GM13977 (cell line): ENCODE results near the gene EPN2.

ENCODE experiments used
- DNase-seq: peaks from one replicate; pipeline ENCODE4 v3.0.0; 2012; ENCODE audit warnings: low spot score
- in situ Hi-C: fragments of 300-500 bp; cut with MboI; formaldehyde crosslinking; loops from one replicate; pipeline ENCODE4 v1.12.0; 2022; ENCODE audit warnings: low sequenced_read_pairs, low pct_unique_long_range_greater_than_20kb, mixed read lengths, inconsistent platforms; ENCODE audit not compliant: unreplicated experiment
- TF ChIP-seq, protein P1 (sequence below): IDR thresholded peaks from 2 replicates; pipeline ENCODE4 v1.5.1; 2012; ENCODE audit warnings: mild to moderate bottlenecking, control low read depth; ENCODE audit not compliant: insufficient read depth; ENCODE audit errors: extremely low read depth, missing control alignments

Gene EPN2

DNA sequence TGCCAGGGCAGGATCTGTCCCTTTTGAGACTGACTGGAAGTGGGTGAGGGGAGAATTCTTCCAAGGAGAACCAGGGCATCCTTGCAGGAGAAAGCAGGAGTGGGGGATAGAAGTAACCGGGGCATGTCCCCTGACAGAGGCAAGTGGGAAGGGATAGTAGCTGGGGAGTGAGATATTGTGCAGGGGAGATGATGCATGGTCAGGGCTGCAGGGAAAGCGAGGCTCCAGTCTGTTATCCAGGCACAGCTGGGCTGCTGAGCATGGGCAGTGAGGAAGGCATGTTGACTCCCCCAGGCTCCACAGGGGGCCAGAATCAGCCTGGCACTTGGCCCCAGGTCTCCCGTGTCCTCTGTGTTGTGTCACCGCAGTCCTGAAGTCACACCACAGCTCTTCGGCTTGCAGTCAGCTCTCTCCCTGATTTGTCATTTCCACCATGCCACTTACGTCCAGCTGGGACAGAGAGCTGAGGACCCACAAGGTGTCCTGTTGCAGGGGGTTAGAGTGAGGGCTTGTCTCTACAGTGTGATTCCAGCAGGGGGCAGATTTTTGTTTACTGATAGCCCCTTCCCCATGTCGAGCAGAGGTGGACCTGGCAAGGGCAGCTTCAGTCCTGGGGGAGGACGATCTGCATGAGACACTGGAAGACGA lies 84.4 kb downstream of the EPN2 start:
- DNase-seq, result no peak
- TF ChIP-seq, protein P1, sequence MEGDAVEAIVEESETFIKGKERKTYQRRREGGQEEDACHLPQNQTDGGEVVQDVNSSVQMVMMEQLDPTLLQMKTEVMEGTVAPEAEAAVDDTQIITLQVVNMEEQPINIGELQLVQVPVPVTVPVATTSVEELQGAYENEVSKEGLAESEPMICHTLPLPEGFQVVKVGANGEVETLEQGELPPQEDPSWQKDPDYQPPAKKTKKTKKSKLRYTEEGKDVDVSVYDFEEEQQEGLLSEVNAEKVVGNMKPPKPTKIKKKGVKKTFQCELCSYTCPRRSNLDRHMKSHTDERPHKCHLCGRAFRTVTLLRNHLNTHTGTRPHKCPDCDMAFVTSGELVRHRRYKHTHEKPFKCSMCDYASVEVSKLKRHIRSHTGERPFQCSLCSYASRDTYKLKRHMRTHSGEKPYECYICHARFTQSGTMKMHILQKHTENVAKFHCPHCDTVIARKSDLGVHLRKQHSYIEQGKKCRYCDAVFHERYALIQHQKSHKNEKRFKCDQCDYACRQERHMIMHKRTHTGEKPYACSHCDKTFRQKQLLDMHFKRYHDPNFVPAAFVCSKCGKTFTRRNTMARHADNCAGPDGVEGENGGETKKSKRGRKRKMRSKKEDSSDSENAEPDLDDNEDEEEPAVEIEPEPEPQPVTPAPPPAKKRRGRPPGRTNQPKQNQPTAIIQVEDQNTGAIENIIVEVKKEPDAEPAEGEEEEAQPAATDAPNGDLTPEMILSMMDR, result no peak
- in situ Hi-C loops, result no loop called here

DNA sequence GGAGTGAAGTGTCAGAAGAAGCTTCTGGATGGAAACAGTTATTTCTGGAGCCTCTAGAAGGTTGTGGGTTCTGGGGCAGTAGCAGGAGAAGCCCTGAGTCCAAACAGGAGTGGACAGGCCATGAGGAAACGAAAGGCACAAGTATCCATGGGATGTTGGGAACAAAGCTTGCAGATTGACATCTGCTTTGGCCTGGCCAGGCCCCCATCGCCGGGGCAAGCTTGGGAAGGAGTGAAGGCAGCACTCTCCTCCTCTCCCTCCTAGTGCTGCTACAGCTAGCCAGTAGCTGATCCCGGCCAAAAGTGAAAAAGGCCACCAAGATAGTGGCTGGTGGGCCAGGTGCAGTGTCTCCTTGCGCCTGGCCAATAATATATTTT lies 85.0 kb downstream of the EPN2 start:
- no peak for DNase-seq
- TF ChIP-seq, protein P1, result no peak
- in situ Hi-C loops, result no loop called here

DNA sequence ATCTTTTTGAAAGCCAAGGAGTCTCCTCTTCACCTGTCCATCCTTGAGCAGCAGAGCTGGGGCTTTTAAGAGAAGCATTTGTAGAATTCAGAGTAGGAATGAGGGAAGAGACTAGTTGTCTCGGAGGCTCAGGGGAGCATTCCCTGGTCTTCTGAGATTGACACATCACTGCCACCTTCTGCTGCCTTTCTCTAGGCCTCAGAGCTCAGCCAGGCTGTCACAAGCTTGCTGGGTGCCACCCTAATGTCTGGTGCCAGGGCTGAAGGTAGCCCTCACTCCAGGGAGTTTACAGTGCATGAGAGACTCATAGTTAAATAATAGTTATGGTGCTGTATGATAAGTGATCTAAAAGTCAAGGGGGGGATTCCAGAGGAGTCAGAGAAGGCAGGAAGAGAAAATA lies 85.7 kb downstream of the EPN2 start:
- TF ChIP-seq, protein P1, result no peak
- DNase-seq, result no peak
- in situ Hi-C loops, result no loop called here

DNA sequence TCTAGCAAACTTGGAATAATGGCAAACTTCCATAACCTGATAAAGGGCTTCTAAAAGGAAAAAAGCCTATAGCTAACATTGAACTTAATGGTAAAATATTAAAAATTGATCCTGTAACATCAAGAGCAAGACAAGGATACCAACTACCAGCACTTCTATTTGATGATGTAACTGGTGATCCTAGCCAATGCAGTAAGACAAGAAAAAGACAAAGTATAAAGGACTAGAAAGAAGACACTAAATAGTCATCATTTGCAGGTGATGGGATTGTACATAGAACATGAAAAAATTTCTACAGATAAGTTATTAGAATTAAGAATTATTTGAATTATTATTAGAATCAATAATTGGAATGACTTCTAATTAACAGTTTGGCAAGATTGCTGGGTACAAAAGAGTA lies 88.4 kb downstream of the EPN2 start:
- no peak for DNase-seq
- in situ Hi-C loops, result no loop called here
- TF ChIP-seq, protein P1, result no peak

DNA sequence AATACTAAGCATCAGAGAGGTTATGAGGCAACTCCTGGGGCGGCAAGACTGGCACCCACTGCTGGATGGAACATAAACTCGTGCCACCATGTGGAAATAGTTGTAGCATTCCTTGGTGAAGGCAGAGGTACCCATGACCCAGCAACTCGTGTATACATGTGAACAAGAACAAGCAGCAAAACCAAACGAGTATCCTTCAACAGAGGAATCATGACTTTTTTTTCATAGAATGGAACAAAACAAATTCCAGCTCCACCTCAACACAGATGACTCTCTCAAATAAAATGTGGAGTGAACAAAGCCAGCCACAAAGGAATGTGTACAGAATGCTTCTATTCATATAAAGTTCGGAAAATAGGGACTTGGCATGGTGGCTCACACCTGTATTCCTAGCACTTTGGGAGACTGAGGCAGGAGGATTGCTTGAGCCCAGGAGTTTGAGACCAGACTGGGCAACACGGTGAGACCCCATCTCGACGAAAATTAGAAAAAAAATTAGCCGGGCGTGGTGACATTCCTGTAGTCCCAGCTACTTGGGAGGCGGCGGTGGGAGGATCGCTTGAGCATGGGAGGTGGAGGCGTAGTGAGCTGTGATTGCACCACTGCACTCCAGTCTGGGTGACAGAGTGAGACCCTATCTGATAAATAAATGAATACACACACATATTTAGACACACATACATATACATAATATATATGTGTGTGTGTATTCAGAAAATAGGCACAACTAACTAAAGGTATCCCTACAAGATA lies 90.0 kb downstream of the EPN2 start:
- in situ Hi-C loops, result no loop called here
- TF ChIP-seq, protein P1, result no peak
- DNase-seq, result no peak

DNA sequence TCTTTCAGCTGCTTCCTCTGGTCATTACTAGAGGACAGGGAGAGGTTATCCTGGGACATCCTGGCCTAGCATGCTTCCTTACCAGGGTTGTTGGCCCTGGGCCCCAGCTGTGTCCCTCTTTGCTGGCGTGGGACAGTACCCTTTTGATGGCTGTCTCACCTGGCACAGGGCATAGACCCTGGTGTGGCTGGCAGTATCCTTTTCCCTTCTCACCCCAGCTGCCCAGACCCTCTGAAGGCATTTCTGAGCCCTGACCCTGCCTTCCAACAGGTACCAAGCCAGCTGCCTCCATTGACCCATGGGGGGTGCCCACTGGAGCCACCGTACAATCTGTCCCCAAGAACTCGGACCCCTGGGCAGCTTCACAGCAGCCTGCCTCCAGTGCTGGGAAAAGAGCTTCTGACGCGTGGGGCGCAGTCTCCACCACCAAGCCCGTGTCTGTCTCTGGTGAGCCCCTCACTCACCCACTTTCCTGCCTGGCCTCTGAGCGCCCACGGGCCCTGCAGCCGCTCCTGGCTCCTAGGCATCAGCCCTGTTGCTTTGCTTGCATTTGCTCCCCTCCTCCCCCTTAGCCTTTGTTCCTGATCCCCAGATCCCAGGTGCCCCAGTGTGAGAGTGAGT lies 91.4 kb downstream of the EPN2 start:
- DNase-seq, result no peak
- in situ Hi-C loops, result no loop called here
- TF ChIP-seq, protein P1, result no peak
